Vagina (tissue), 2 donors: ENCODE measurements around the gene DENND4B. TPM values are rescaled to one million over a fixed set of nuclear protein-coding genes. Genes with fewer than 3 reads are reported as not detected.

Source experiments
- DNase-seq, 2 donors: peaks; one replicate each; pipeline ENCODE4 v3.0.0-alpha.2; 2017; ENCODE audit errors: extremely low spot score in 2 of 2
- H3K27ac ChIP-seq: fragments of 200-600 bp; sonication (generic); one replicate; pipeline ENCODE4 v1.5.1; 2019
- H3K27me3 ChIP-seq: fragments of 200-600 bp; sonication (generic); one replicate; pipeline ENCODE4 v1.5.1; 2019
- H3K36me3 ChIP-seq, 2 donors: fragments of 200-600 bp; sonication (generic); one replicate each; pipeline ENCODE4 v1.5.1; 2017 to 2019
- H3K4me1 ChIP-seq: fragments of 200-600 bp; sonication (generic); one replicate; pipeline ENCODE4 v1.5.1; 2019
- H3K4me3 ChIP-seq, 2 donors: fragments of 200-600 bp; sonication (generic); 1 replicate in 1 of 2; 2 replicates in 1 of 2; pipeline ENCODE4 v1.5.1; 2016 to 2019
- H3K9me3 ChIP-seq: fragments of 200-600 bp; sonication (generic); one replicate; pipeline ENCODE4 v1.5.1; 2019
- CTCF ChIP-seq, 3 experiments: fragments of 450-650 bp in 2 of 3; fragments of 200-600 bp in 1 of 3; sonication (generic) in 1 of 3; IDR thresholded peaks; one replicate each; pipeline ENCODE4 v1.5.1; 2017 to 2019; ENCODE audit warnings: antibody characterized with exemption in 3 of 3, mild to moderate bottlenecking in 2 of 3, moderate library complexity in 2 of 3
- POLR2A ChIP-seq, 2 donors: fragments of 450-650 bp; IDR thresholded peaks; one replicate each; pipeline ENCODE4 v1.6.1; 2017; ENCODE audit warnings: antibody characterized with exemption in 2 of 2, mild to moderate bottlenecking in 2 of 2, moderate library complexity in 2 of 2
- POLR2AphosphoS5 ChIP-seq, 2 donors: sonication (generic); formaldehyde crosslinking; IDR thresholded peaks; one replicate each; pipeline ENCODE4 v1.9.0; 2017; ENCODE audit warnings: antibody characterized with exemption in 2 of 2, mild to moderate bottlenecking in 2 of 2, low read depth in 1 of 2; ENCODE audit not compliant: insufficient read depth in 1 of 2
- intact Hi-C: fragments of 100-400 bp; cut with DNase I; formaldehyde crosslinking; loops from one replicate; pipeline ENCODE4 v1.15.1; 2023
- total RNA-seq: library from RNA; depleted of rRNA; stranded (reverse); fragments of >200 nt; gene quantifications from one replicate; pipeline ENCODE4 v1.2.3, GENCODE V29; 2016

Gene DENND4B
- total RNA-seq, 1 donor from 2014 or later = 42.7 TPM

GRCh38 chr1:153944005-153944826 lies 2.3 kb downstream of the DENND4B start:
- H3K27me3 ChIP-seq = no peaks in the 10 kb centered on the region
- intact Hi-C loops = loop anchor here (10.0 kb wide), 1 partner anchor 149 kb away; no protein-coding TSS in a partner anchor
- TF ChIP-seq POLR2A (IDR thresholded peaks at IDR 0.05) (no peak), POLR2AphosphoS5 (IDR thresholded peaks at IDR 0.05; ENCODE audit: insufficient read depth in 1 of 2, low read depth in 1 of 2) (no peak), CTCF (IDR thresholded peaks at IDR 0.05) (no peak)
- no peak for DNase-seq
- H3K36me3 ChIP-seq = peaks cover 0 to 50% of the 10 kb centered on the region in 2 donors
- H3K4me3 ChIP-seq = peak overlapping the region in 1 of 2 donors; percentile 4
- H3K4me1 ChIP-seq = peaks cover 27% of the 10 kb centered on the region
- peak overlapping the region; percentile 99 for H3K27ac ChIP-seq
- H3K9me3 ChIP-seq = no peaks in the 10 kb centered on the region

- intact Hi-C loops = loop anchor here (10.0 kb wide), 1 partner anchor 148 kb away; no protein-coding TSS in a partner anchor
- peaks cover 0 to 38% of the 10 kb centered on the region in 2 donors for H3K36me3 ChIP-seq
- H3K4me1 ChIP-seq = peaks cover 27% of the 10 kb centered on the region
- no peaks in the 10 kb centered on the region for H3K9me3 ChIP-seq
- no peak for DNase-seq
- no peak for TF ChIP-seq POLR2AphosphoS5 (IDR thresholded peaks at IDR 0.05; ENCODE audit: insufficient read depth in 1 of 2, low read depth in 1 of 2)
- no peak for TF ChIP-seq POLR2A (IDR thresholded peaks at IDR 0.05)
- no peak for TF ChIP-seq CTCF (IDR thresholded peaks at IDR 0.05)
- H3K4me3 ChIP-seq = no peak overlapping the region
- no peaks in the 10 kb centered on the region for H3K27me3 ChIP-seq
- no peak overlapping the region for H3K27ac ChIP-seq
Observed at GRCh38 chr1:153942766-153943549, 3.6 kb downstream of the DENND4B start.

GRCh38 chr1:153941826-153942725 lies 4.4 kb downstream of the DENND4B start:
- Histone ChIP-seq H3K27ac (no peak overlapping the region), H3K4me1 (peaks cover 25% of the 10 kb centered on the region), H3K9me3 (no peaks in the 10 kb centered on the region), H3K4me3 (no peak overlapping the region), H3K36me3 (peaks cover 0 to 41% of the 10 kb centered on the region in 2 donors), H3K27me3 (no peaks in the 10 kb centered on the region)
- TF ChIP-seq POLR2AphosphoS5 (IDR thresholded peaks at IDR 0.05; ENCODE audit: insufficient read depth in 1 of 2, low read depth in 1 of 2) (no peak), CTCF (IDR thresholded peaks at IDR 0.05) (no peak), POLR2A (IDR thresholded peaks at IDR 0.05) (no peak)
- no peak for DNase-seq
- intact Hi-C loops = loop anchor here (10.0 kb wide), 1 partner anchor 147 kb away; no protein-coding TSS in a partner anchor

- no peak overlapping the region for H3K4me3 ChIP-seq
- no peaks in the 10 kb centered on the region for H3K27me3 ChIP-seq
- H3K9me3 ChIP-seq = no peaks in the 10 kb centered on the region
- no peak for DNase-seq
- H3K27ac ChIP-seq = no peak overlapping the region
- intact Hi-C loops = loop anchor here (10.0 kb wide), 1 partner anchor 146 kb away; no protein-coding TSS in a partner anchor
- no peak for TF ChIP-seq POLR2AphosphoS5 (IDR thresholded peaks at IDR 0.05; ENCODE audit: insufficient read depth in 1 of 2, low read depth in 1 of 2)
- no peak for TF ChIP-seq POLR2A (IDR thresholded peaks at IDR 0.05)
- no peak for TF ChIP-seq CTCF (IDR thresholded peaks at IDR 0.05)
- H3K4me1 ChIP-seq = peaks cover 20% of the 10 kb centered on the region
- H3K36me3 ChIP-seq = peaks cover 0 to 52% of the 10 kb centered on the region in 2 donors
Observed at GRCh38 chr1:153940756-153941155, 5.8 kb downstream of the DENND4B start.
